OCI-LY1 (cell line): Measurements from ENCODE around the gene KIFC3.

ENCODE experiments used
- H2AFZ ChIP-seq: fragments of 200-600 bp; sonication (generic), shearing (Covaris generic); 2 replicates; pipeline ENCODE4 v1.6.0; 2014; ENCODE audit warnings: antibody characterized with exemption, mild to moderate bottlenecking, low read length
- H3F3A ChIP-seq: fragments of 200-600 bp; sonication (generic), shearing (Covaris generic); 2 replicates; pipeline ENCODE4 v1.6.0; 2014; ENCODE audit warnings: mild to moderate bottlenecking, antibody characterized with exemption, low read length, moderate library complexity; ENCODE audit not compliant: insufficient read depth
- H3K27ac ChIP-seq: fragments of 200-600 bp; sonication (generic); 2 replicates; pipeline ENCODE4 v1.5.1; 2014; ENCODE audit warnings: low read length, mixed run types, mild to moderate bottlenecking, low read depth; ENCODE audit not compliant: poor library complexity, severe bottlenecking
- H3K27me3 ChIP-seq: fragments of 200-600 bp; sonication (generic); 2 replicates; pipeline ENCODE4 v1.6.0; 2014; ENCODE audit warnings: antibody characterized with exemption, mild to moderate bottlenecking, low read length, moderate library complexity; ENCODE audit not compliant: insufficient read depth
- H3K36me3 ChIP-seq: fragments of 200-600 bp; sonication (generic); 2 replicates; pipeline ENCODE4 v1.6.1; 2014; ENCODE audit warnings: mild to moderate bottlenecking, antibody characterized with exemption, low read length, moderate library complexity, mixed read lengths; ENCODE audit not compliant: insufficient read depth
- H3K4me1 ChIP-seq: fragments of 200-600 bp; sonication (generic); 2 replicates; pipeline ENCODE4 v1.5.1; 2014; ENCODE audit warnings: mild to moderate bottlenecking, low read length, moderate library complexity; ENCODE audit not compliant: insufficient read depth, severe bottlenecking
- H3K4me2 ChIP-seq: fragments of 200-600 bp; sonication (generic), shearing (Covaris generic); 2 replicates; pipeline ENCODE4 v1.6.1; 2014; ENCODE audit warnings: low read length
- H3K4me3 ChIP-seq: fragments of 200-600 bp; sonication (generic); 2 replicates; pipeline ENCODE4 v1.5.1; 2014; ENCODE audit warnings: low read length, low read depth, mild to moderate bottlenecking, mixed read lengths; ENCODE audit not compliant: poor library complexity, severe bottlenecking
- H3K79me2 ChIP-seq: fragments of 200-600 bp; shearing (Covaris generic); 2 replicates; pipeline ENCODE4 v1.6.1; 2016; ENCODE audit warnings: mixed run types, low read length, mixed read lengths; ENCODE audit not compliant: insufficient read depth
- H3K9ac ChIP-seq: fragments of 200-600 bp; sonication (generic), shearing (Covaris generic); 2 replicates; pipeline ENCODE4 v1.6.1; 2014; ENCODE audit warnings: mild to moderate bottlenecking, low read length, mixed read lengths
- H3K9me2 ChIP-seq: fragments of 200-600 bp; sonication (generic), shearing (Covaris generic); 2 replicates; pipeline ENCODE4 v1.6.1; 2014; ENCODE audit warnings: low read depth, mild to moderate bottlenecking, low read length, mixed read lengths
- H3K9me3 ChIP-seq: fragments of 200-600 bp; shearing (Covaris generic); 2 replicates; pipeline ENCODE4 v1.6.1; 2014; ENCODE audit warnings: low read length, mixed read lengths
- H4K20me1 ChIP-seq: fragments of 200-600 bp; sonication (generic), shearing (Covaris generic); 2 replicates; pipeline ENCODE4 v1.6.0; 2016; ENCODE audit warnings: mild to moderate bottlenecking, low read length; ENCODE audit not compliant: insufficient read depth
- CTCF ChIP-seq: fragments of 200-600 bp; sonication (generic), shearing (Covaris generic); IDR thresholded peaks from 2 replicates; pipeline ENCODE4 v1.5.1; 2017; ENCODE audit warnings: mild to moderate bottlenecking, antibody characterized with exemption, low read length, moderate library complexity, mixed read lengths
- EZH2 ChIP-seq: fragments of 200-600 bp; sonication (generic), shearing (Covaris generic); IDR thresholded peaks from 2 replicates; pipeline ENCODE4 v1.8.0; 2017; ENCODE audit warnings: borderline replicate concordance, mixed run types, mild to moderate bottlenecking, antibody characterized with exemption, low read length, moderate library complexity, mixed read lengths

KIFC3 gene

DNA sequence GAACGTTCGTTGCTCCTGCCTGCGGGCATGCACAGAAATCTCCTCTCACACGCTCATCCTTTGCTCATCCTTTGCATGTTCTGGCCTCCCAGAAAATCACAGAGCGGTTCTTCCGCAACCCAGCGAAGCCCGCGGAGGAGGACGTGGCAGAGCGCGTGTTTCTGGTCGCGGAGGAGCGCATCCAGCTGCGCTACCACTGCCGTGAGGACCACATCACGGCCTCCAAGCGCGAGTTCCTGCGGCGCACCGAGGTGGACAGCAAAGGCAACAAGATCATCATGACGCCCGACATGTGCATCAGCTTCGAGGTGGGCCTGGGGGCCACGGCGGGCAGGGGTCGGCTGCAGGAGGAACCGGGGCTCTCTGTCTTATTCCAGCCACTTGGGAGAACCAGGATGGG lies 76.3 kb downstream of the KIFC3 start:
- no peaks in the 10 kb centered on the region for H3K79me2 ChIP-seq

GRCh38 chr16:57725554-57725953 lies 76.7 kb downstream of the KIFC3 start:
- no peaks in the 10 kb centered on the region for H3K9me3 ChIP-seq
- H3K36me3 ChIP-seq = no peaks in the 10 kb centered on the region
- H3K4me1 ChIP-seq = no peaks in the 10 kb centered on the region
- H3K27me3 ChIP-seq = 0 out of 2 replicates have a peak, but pooled peaks cover 3% of the 10 kb centered on the region
- no peak overlapping the region for H2AFZ ChIP-seq
- no peaks in the 10 kb centered on the region for H3K9me2 ChIP-seq
- no peak for TF ChIP-seq EZH2
- no peak for TF ChIP-seq CTCF
- H3K79me2 ChIP-seq = no peaks in the 10 kb centered on the region
- no peak overlapping the region for H3K4me2 ChIP-seq
- H3K9ac ChIP-seq = no peak overlapping the region
- H4K20me1 ChIP-seq = no peaks in the 10 kb centered on the region
- H3K4me3 ChIP-seq = no peak overlapping the region
- H3F3A ChIP-seq = no peaks in the 10 kb centered on the region
- no peak overlapping the region for H3K27ac ChIP-seq

More for the DNA sequence above, 76.3 kb downstream of the KIFC3 start:
- Histone ChIP-seq H4K20me1 (no peaks in the 10 kb centered on the region), H3F3A (no peaks in the 10 kb centered on the region), H2AFZ (no peak overlapping the region), H3K4me2 (no peak overlapping the region), H3K4me1 (no peaks in the 10 kb centered on the region), H3K36me3 (no peaks in the 10 kb centered on the region), H3K9me3 (no peaks in the 10 kb centered on the region), H3K4me3 (no peak overlapping the region), H3K9ac (no peak overlapping the region), H3K27me3 (0 out of 2 replicates have a peak, but pooled peaks cover 3% of the 10 kb centered on the region), H3K27ac (no peak overlapping the region), H3K9me2 (no peaks in the 10 kb centered on the region)
- TF ChIP-seq CTCF (no peak), EZH2 (no peak)

- no peak overlapping the region for H3K9ac ChIP-seq
These were observed 77.1 kb downstream of the KIFC3 start for GRCh38 chr16:57725151-57725550.

More at GRCh38 chr16:57725151-57725550, 77.1 kb downstream of the KIFC3 start:
- Histone ChIP-seq H3K27me3 (0 out of 2 replicates have a peak, but pooled peaks cover 3% of the 10 kb centered on the region), H3F3A (no peaks in the 10 kb centered on the region), H3K27ac (no peak overlapping the region), H3K79me2 (no peaks in the 10 kb centered on the region), H3K4me2 (no peak overlapping the region), H3K9me2 (no peaks in the 10 kb centered on the region), H2AFZ (no peak overlapping the region), H4K20me1 (no peaks in the 10 kb centered on the region), H3K4me1 (no peaks in the 10 kb centered on the region), H3K9me3 (no peaks in the 10 kb centered on the region), H3K4me3 (no peak overlapping the region), H3K36me3 (no peaks in the 10 kb centered on the region)
- TF ChIP-seq CTCF (no peak), EZH2 (no peak)
